NCI-H1048 (cell line): ENCODE data around the gene GNG7.
"Not testable (repeated sequence)": the region's sequence is repeated elsewhere in the genome, so short reads cannot be mapped to it uniquely, and the experiment has no call there.

Experiments used
- DNase-seq: peaks from one replicate; lab custom pipeline; 2025; lab: John Stamatoyannopoulos, UW

The GNG7 gene

GRCh38 chr19:2675892-2676291, 26.6 kb downstream of the GNG7 start:
- DNase-seq = no peak

GRCh38 chr19:2670217-2670616, 32.3 kb downstream of the GNG7 start:
- no peak for DNase-seq

DNA sequence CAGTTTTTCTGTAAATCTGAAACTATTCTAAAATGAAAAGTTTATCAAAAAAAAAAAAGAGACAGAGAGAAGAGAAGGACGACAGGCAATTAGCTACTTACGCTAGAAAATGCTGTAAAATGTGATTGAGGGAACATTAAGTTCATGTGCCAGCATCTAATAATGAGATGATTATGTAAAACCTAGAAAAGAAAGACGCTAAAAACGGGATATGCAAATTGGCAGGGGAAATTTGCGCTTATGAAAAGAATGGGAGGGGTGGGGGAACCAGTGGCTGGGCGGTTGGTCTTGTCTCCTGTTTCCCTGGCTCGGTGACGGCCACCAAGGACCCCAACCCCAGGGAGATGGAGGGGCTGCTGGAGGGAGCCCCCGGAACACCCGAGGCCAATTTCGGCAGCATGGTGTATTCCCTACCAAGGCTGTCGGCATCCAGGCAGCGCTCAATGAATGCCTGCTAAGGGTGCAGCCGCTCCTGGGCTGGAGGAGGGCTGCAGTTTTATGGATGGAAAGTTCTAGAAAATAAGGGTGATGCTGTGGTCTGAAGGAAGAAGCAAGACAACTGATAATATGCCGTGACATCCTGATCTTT, 34.2 kb downstream of the GNG7 start:
- DNase-seq = peak; percentile 25

DNA sequence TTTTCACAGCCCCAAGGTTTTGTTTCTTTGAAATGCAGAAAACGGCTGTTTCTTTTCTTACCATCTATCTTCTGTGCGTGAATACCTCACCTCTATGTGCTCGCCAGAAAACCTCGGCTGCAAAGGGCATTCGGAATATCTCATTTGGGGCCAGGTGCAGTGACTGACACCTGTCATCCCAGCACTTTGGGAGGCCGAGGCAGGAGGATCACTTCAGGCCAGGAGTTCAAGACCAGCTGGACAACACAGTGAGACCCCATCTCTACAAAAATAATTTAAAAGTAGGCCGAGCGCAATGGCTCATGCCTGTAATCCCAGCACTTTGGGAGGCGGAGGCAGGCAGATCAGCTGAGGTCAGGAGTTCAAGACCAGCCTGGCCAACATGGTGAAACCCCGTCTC, 35.1 kb downstream of the GNG7 start:
- not testable (repeated sequence) for DNase-seq

DNA sequence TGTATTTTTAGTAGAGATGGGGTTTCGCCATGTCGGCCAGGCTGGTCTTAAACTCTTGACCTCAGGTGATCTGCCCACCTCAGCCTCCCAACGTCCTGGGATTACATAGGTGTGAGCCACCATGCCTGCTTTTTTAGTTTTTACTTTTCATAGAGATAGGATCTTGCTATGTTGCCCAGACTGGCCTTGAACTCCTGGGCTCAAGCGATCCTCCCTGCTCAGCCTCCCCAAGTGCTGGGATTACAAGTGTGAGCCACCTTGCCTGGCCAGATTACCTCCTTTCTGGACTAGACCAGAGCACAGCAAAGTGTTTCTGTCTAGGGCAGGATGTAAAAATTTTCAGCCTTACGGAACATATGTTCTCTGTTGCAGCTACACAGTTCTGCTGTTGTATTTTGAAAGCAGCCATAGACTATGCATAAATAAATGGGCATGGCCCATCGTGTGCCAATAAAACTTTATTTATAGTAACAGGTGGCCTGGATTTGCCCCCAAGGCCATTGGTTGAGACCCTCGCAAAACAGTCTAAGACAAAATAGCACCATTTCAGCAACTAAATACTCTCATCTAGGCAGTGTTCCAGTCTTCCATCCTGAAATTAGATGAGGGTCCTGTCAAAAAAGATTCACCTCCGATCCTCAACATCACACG, 36.0 kb downstream of the GNG7 start:
- no peak for DNase-seq

DNA sequence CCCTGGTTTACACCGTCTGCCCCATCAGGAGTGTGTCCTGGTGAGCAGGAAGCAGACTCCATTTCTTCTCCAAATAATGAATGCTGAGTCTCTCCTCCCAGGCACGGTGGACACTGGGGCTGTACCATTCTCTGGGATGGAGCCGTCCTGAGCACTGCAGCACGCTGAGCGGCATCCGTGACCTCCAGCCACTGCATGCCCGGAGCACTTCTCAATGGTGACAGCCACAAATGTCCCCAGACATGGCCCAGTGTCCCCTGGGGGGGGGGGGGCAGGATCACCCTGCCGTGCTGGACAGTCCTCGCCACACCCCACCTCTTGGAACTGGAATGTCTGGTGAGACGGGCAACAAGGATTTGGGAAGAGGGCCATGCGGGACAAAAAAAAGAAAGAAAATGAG, 37.4 kb downstream of the GNG7 start:
- DNase-seq = no peak

- no peak for DNase-seq
Observed at GRCh38 chr19:2663920-2664571, 38.4 kb downstream of the GNG7 start.

DNA sequence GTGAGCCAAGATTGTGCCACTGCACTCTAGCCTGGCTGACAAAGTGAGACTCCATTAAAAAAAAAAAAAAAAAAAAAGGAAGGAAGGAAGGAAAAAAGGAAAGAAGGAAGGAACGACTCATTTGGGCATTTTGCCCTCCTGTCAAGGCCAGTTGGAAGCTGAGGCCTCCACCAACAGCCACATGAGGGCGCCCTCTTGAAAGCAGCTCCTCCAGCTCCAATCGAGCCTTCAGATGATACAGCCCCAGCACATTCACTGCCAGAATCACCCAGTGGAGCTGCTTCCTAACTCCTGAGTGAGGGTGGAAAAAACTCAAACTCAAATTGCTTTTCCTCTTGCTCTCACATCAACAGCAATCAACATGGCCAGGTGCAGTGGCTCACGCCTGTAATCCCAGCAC, 40.9 kb downstream of the GNG7 start:
- no peak for DNase-seq

DNA sequence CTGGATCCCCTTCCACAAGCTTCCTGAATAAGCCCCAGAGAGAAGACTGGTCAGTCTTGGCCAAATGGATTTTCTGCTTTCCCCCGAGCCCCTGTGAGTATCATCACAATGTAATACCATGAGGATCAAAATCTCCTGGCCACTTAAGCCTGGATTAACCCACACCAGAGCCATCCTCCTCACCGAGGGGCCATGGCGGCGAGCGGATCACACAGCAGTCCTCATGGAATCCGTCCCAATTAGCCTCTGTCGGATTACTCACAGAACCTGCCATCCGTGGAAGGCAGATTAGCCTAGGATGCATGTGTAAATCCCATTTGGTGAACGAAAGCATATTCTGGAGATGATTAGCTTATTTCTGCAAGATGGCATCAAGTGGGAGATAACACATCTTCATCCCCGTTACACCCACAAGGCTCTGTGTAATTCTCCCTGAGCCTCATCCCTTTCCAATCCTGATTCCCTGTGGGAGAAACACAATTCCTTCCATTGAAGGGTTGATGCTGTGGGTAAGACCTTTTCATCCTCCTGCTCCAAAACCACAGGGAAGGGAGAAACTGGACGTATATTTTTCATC, 42.5 kb downstream of the GNG7 start:
- no peak for DNase-seq

GRCh38 chr19:2656533-2656932, 46.0 kb downstream of the GNG7 start:
- no peak for DNase-seq

DNA sequence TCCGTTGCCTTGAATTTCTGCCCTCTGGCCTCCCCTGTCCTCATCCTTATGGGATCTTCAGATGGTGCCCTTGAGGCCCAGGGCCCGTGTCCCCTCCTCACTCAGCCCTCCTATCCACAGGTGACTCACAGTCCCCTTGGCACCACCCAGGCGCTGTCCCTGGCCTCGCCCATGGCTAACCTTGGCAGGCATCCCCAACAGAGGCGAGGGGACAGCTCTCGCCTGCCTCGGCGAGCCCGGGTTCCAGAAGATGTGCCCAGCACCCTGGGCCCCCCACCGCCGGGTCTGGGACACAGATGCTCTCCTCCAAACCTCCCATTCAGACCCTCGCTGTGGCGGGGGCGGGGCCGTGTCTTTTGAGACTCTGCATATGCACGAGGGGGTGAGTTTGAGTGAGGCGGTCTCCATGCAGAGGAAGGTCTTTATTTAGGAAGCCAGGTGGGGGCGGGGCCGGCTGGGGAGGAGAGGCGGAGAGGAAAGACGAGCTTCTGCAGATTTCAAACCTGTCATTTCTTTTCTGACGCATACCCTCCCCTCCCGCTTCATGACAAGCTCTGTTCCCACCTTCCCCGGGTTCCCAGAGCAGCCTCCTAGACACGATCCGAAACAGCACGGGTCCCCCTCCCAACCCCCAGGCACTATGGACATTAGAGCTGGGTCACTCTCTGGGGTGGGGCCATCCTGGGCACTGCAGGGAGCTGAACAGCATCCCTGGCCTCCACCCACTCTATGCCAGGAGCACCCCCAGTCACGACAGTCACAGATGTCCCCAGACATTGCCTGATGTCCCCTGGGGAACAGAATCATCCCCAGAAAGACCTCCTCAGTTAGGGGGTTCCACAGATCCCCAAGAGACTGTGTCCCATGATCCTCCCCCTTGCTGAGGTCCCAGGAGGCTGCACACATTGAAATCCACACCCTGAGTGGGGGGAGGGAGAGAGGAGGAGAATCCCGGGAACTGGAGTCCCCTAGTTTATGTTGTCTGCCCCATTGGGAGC, 48.5 kb downstream of the GNG7 start:
- no peak for DNase-seq

GRCh38 chr19:2653218-2653617, 49.3 kb downstream of the GNG7 start:
- DNase-seq = no peak

DNA sequence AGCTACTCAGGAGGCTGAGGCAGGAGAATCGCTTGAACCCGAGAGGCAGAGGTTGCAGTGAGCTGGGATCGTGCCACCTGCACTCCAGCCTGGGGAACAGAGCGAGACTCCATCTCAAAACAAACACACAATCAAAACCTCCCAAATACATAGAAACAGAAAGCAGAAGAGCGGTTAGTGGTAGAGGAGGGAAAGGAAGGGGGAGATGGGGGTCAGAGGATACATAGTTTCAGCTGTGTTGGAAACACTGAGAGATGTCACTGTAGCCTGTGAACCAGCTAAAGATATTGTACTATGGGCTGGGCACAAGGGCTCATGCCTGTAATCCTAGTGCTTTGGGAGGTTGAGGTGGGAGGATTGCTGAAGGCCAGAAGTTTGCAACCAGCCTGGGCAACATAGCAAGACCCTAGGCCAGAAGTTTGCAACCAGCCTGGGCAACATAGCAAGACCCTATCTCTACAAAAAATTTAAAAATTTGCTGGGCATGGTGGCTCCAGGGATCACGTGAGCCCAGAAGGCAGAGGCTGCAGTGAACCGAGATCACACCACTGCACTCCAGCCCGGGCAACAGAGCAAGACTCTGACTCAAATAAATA, 49.9 kb downstream of the GNG7 start:
- no peak for DNase-seq

- not testable (repeated sequence) for DNase-seq
Observed at GRCh38 chr19:2651002-2651733, 51.3 kb downstream of the GNG7 start.

DNA sequence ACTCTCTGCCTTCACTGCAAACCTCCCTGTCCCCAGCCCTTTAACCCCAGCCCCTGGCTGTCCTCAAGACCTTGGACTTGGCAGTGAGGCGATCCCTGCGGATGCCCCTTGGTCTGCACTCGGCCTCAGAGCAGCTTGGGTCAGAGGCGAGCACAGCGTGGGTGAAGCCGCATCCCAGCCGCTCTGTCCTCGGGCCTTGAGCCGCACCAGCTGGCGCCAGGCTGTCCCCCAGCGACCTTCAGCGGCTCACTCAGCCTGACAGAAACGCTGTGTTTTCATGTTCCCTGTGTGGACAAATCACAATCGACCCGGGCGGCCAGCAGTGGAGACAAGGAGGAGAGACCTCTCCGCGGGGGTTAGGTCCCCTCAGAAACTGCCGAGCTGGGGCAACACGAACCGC, 52.0 kb downstream of the GNG7 start:
- DNase-seq = no peak

DNA sequence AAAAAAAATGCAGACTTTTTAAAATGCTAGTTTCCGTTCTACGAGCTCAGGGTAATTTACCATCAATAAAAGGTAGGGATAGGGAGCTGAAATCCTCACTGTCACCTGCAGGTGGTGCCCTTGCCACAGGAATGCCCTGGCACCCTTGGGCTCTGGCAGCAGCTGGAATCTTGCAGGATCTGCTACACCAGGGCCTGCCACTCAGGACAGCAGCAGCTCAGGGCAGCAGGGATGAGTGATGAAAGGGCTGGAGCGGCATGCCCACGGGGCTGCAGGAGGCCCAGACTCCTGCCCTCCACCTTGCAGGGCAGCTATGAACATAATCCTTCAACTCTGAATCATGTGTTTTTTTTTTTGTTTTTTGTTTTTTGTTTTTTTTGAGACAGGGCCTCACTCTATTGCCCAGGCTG, 54.0 kb downstream of the GNG7 start:
- peak; percentile 34 for DNase-seq

DNA sequence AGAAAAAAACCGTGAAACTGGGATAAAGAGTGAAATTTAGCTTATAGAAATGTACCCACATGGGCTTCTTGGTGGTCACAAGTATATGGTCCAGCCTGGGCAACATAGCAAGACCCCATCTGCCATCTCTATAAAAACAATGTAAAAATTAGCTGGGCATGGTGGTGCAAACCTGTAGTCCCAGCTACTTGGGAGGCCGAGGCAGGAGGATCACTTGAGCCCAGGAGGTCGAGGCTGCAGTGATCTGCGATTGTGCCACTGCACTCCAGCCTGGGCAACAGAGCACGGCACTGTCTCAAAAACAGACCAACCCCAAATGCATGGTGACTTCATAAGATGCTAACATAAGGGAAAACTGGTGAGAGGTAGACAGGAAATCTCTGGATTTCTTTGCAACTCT, 54.4 kb downstream of the GNG7 start:
- no peak for DNase-seq

GRCh38 chr19:2646866-2647535, 55.5 kb downstream of the GNG7 start:
- DNase-seq = no peak

GRCh38 chr19:2645826-2646225, 56.7 kb downstream of the GNG7 start:
- no peak for DNase-seq

- DNase-seq = not testable (repeated sequence)
Observed at GRCh38 chr19:2643123-2643737, 59.3 kb downstream of the GNG7 start.
